HepG2 (cell line): ENCODE results near the gene PHYH. TPM values are rescaled to one million over a fixed set of nuclear protein-coding genes. Genes with fewer than 3 reads are reported as not detected.

ENCODE experiments used
- ATAC-seq: fragments of 200-7000 bp; cut with Tn5 transposase; 3 replicates; pipeline ENCODE4 v1.9.1; 2020; ENCODE audit warnings: mild to moderate bottlenecking, moderate library complexity
- BruUV-seq: library from RNA; stranded (reverse); fragments of 400-500 nt; replicated peaks from 2 replicates; lab custom pipeline; 2021; lab: Mats Ljungman, UMichigan
- CTCF ChIA-PET: fragments of 300-600 bp; formaldehyde crosslinking; extraction: SDS; loops from one replicate; lab custom pipeline; 2021; ENCODE audit warnings: low total read pairs, inconsistent platforms, low intra/inter-chr PET ratio; lab: Yijun Ruan, JAX
- POLR2A ChIA-PET: fragments of 350-600 bp; sonication (Branson Sonifier 250); formaldehyde crosslinking; loops from one replicate; lab custom pipeline; 2020; ENCODE audit warnings: antibody characterized with exemption, inconsistent platforms; lab: Yijun Ruan, JAX
- DNase-seq: peaks from one replicate; pipeline ENCODE4 v3.0.0-alpha.2; 2015; ENCODE audit warnings: low spot score
- FAIRE-seq: peaks from 3 replicates; lab custom pipeline; 2011; peaks lifted over from hg19 to GRCh38; lab: Jason Lieb, UNC
- H2AFZ ChIP-seq: one replicate; pipeline ENCODE4 v1.6.1; 2011; ENCODE audit warnings: low read length, inconsistent platforms
- H3K27ac ChIP-seq: fragments of 300-600 bp; 3 replicates; pipeline ENCODE4 v1.8.0; 2011; ENCODE audit warnings: mixed run types, mild to moderate bottlenecking, mixed read lengths, low read length, inconsistent platforms; ENCODE audit not compliant: insufficient read depth; ENCODE audit errors: extremely low read length
- H3K27me3 ChIP-seq, 2 experiments: fragments of 200-600 bp in 1 of 2; 2 replicates in 1 of 2; 3 replicates in 1 of 2; pipeline versions ENCODE4 v1.6.0 to v1.8.0; 2011; ENCODE audit warnings: low read length in 2 of 2, mild to moderate bottlenecking in 2 of 2, moderate library complexity in 2 of 2, inconsistent platforms in 1 of 2; ENCODE audit not compliant: insufficient read depth in 2 of 2, control insufficient read depth in 1 of 2
- H3K36me3 ChIP-seq, 2 experiments: fragments of 200-600 bp in 1 of 2; replicated peaks in 1 of 2; 2 replicates in 1 of 2; 3 replicates in 1 of 2; pipeline versions ENCODE4 v1.5.1 to v1.8.0; 2011; ENCODE audit warnings: low read length in 2 of 2, inconsistent platforms in 1 of 2; ENCODE audit not compliant: insufficient read depth in 2 of 2, control insufficient read depth in 1 of 2
- H3K4me1 ChIP-seq: 2 replicates; pipeline ENCODE4 v1.5.1; 2012; ENCODE audit warnings: low read length, inconsistent platforms; ENCODE audit not compliant: insufficient read depth
- H3K4me2 ChIP-seq: 2 replicates; pipeline ENCODE4 v1.6.0; 2011; ENCODE audit warnings: low read depth, low read length, inconsistent platforms
- H3K4me3 ChIP-seq, 3 experiments: fragments of 200-600 bp in 1 of 3; sonication (generic), shearing (Covaris generic) in 1 of 3; replicated peaks in 1 of 3; 2 replicates each; pipeline ENCODE4 v1.5.1; 2011 to 2016; ENCODE audit warnings: low read length in 3 of 3, inconsistent platforms in 2 of 3, low read depth in 2 of 3, mild to moderate bottlenecking in 2 of 3, control low read depth in 1 of 3, mixed read lengths in 1 of 3; ENCODE audit not compliant: insufficient read depth in 1 of 3
- H3K79me2 ChIP-seq: one replicate; pipeline ENCODE4 v1.6.1; 2011; ENCODE audit warnings: low read length, inconsistent platforms; ENCODE audit not compliant: insufficient read depth
- H3K9ac ChIP-seq: 2 replicates; pipeline ENCODE4 v1.6.0; 2011; ENCODE audit warnings: mild to moderate bottlenecking, low read depth, low read length, inconsistent platforms; ENCODE audit not compliant: insufficient read depth
- H3K9me3 ChIP-seq: 2 replicates; pipeline ENCODE4 v1.5.1; 2012; ENCODE audit warnings: mild to moderate bottlenecking, low read length
- H4K20me1 ChIP-seq: 2 replicates; pipeline ENCODE4 v1.6.0; 2011; ENCODE audit warnings: inconsistent platforms, mild to moderate bottlenecking, low read length, moderate library complexity; ENCODE audit not compliant: insufficient read depth
- ETV5 ChIP-seq: IDR thresholded peaks from 2 replicates; pipeline ENCODE4 v1.6.1; 2018; ENCODE audit warnings: missing biosample characterization, missing genetic modification reagents, inconsistent platforms, borderline replicate concordance
- GATA4 ChIP-seq: sonication (generic); IDR thresholded peaks from 2 replicates; pipeline ENCODE4 v1.6.1; 2016; ENCODE audit warnings: antibody characterized with exemption, low read depth, borderline replicate concordance
- HBP1 ChIP-seq: IDR thresholded peaks from 2 replicates; pipeline ENCODE4 v1.6.1; 2016; ENCODE audit warnings: low read depth, control low read depth
- HNRNPLL ChIP-seq: fragments of 200-400 bp; formaldehyde crosslinking; IDR thresholded peaks from 2 replicates; pipeline ENCODE4 v1.6.1; 2017; ENCODE audit warnings: mild to moderate bottlenecking, low read depth, low read length; ENCODE audit not compliant: poor library complexity, severe bottlenecking
- NKX3-1 ChIP-seq: sonication (generic); formaldehyde crosslinking; IDR thresholded peaks from 2 replicates; pipeline ENCODE4 v1.5.0; 2020; ENCODE audit warnings: missing genetic modification reagents
- NONO ChIP-seq, 2 experiments: fragments of 450-650 bp in 1 of 2; sonication (generic) in 1 of 2; formaldehyde crosslinking in 1 of 2; IDR thresholded peaks in 1 of 2; conservative IDR thresholded peaks in 1 of 2; 2 replicates each; pipeline versions ENCODE4 v1.6.1 to v1.8.0; 2017 to 2022; ENCODE audit warnings: mild to moderate bottlenecking in 1 of 2, missing genetic modification reagents in 1 of 2, moderate library complexity in 1 of 2
- RBM22 ChIP-seq: fragments of 200-400 bp; formaldehyde crosslinking; optimal IDR thresholded peaks from 2 replicates; pipeline ENCODE3; 2017; ENCODE audit warnings: mild to moderate bottlenecking, low read length, moderate library complexity
- TRIM22 ChIP-seq: fragments of 450-650 bp; IDR thresholded peaks from 2 replicates; pipeline ENCODE4 v1.6.1; 2017
- YEATS2 ChIP-seq: sonication (generic); formaldehyde crosslinking; IDR thresholded peaks from 2 replicates; pipeline ENCODE4 v1.4.0; 2020; ENCODE audit warnings: missing genetic modification reagents, borderline replicate concordance
- ZBTB46 ChIP-seq: sonication (generic); formaldehyde crosslinking; IDR thresholded peaks from 2 replicates; pipeline ENCODE4 v1.4.0; 2020; ENCODE audit warnings: mild to moderate bottlenecking, missing genetic modification reagents, borderline replicate concordance
- ZFP82 ChIP-seq: sonication (generic); formaldehyde crosslinking; IDR thresholded peaks from 2 replicates; pipeline ENCODE4 v1.5.1; 2020; ENCODE audit warnings: mild to moderate bottlenecking, missing genetic modification reagents, borderline replicate concordance
- ZNF12 ChIP-seq: sonication (generic); formaldehyde crosslinking; IDR thresholded peaks from 2 replicates; pipeline ENCODE4 v1.5.0; 2020; ENCODE audit warnings: missing genetic modification reagents
- ZNF160 ChIP-seq: sonication (generic); formaldehyde crosslinking; IDR thresholded peaks from 2 replicates; pipeline ENCODE4 v1.8.0; 2022; ENCODE audit warnings: mild to moderate bottlenecking, inconsistent platforms, missing genetic modification reagents
- ZNF20 ChIP-seq: sonication (generic); formaldehyde crosslinking; IDR thresholded peaks from 2 replicates; pipeline ENCODE4 v1.4.0; 2020; ENCODE audit warnings: mild to moderate bottlenecking, moderate library complexity, missing genetic modification reagents
- ZNF282 ChIP-seq: fragments of 450-650 bp; IDR thresholded peaks from 2 replicates; pipeline ENCODE4 v1.6.1; 2018; ENCODE audit not compliant: partially characterized antibody
- ZNF598 ChIP-seq: sonication (generic); formaldehyde crosslinking; IDR thresholded peaks from 2 replicates; pipeline ENCODE4 v1.5.1; 2020; ENCODE audit warnings: mild to moderate bottlenecking, missing genetic modification reagents, borderline replicate concordance
- ZNF792 ChIP-seq: IDR thresholded peaks from 2 replicates; pipeline ENCODE4 v1.6.1; 2016
- ZSCAN31 ChIP-seq: sonication (generic); formaldehyde crosslinking; IDR thresholded peaks from 2 replicates; pipeline ENCODE4 v1.5.0; 2020; ENCODE audit warnings: low read depth, mild to moderate bottlenecking, missing genetic modification reagents
- WGBS: methylation state at CpG from one replicate; pipeline ENCODE4 v1.1.6; 2017; ENCODE audit warnings: low lambda C conversion rate; 5-methylcytosine and 5-hydroxymethylcytosine counted together
- in situ Hi-C: cut with HindIII; loops from 2 replicates; pipeline ENCODE4 v1.10.0; 2017; ENCODE audit warnings: low pct_unique_long_range_greater_than_20kb; ENCODE audit not compliant: extremely low pct_ligation_motif_present
- intact Hi-C: fragments of 100-400 bp; cut with micrococcal nuclease; formaldehyde crosslinking; loops from one replicate; pipeline ENCODE4 v1.10.0; 2022; ENCODE audit not compliant: unreplicated experiment
- polyA plus RNA-seq, 8 experiments: library from polyadenylated mRNA; depleted of rRNA in 3 of 8; stranded (reverse) in 7 of 8; unstranded in 1 of 8; fragments of >200 nt; fragmentation: Illumina TruSeq in 4 of 8; extraction: Trizol in 4 of 8; gene quantifications; 2 replicates each; pipeline versions ENCODE4 v1.2.1 to v1.2.3, GENCODE V29; 2011 to 2016; ENCODE audit warnings: low read depth in 4 of 8, missing spikeins in 1 of 8, mixed read lengths in 1 of 8; ENCODE audit not compliant: insufficient read depth in 1 of 8
- total RNA-seq, 5 experiments: library from RNA; depleted of rRNA; stranded (reverse); fragments of >200 nt; fragmentation: Illumina TruSeq; extraction: Trizol; gene quantifications; 2 replicates each; pipeline ENCODE4 v1.2.3, GENCODE V29; 2016; ENCODE audit warnings: low read depth in 1 of 5
- TF ChIP-seq, protein P1 (sequence below): IDR thresholded peaks from 2 replicates; pipeline ENCODE4 v1.6.1; 2016

Gene PHYH
- total and polyA plus RNA-seq, 2 of the 13 experiments (the other 11 are each of a cell fraction or from before 2014, with no cell fraction given) = 27.2 to 34.5 TPM

DNA sequence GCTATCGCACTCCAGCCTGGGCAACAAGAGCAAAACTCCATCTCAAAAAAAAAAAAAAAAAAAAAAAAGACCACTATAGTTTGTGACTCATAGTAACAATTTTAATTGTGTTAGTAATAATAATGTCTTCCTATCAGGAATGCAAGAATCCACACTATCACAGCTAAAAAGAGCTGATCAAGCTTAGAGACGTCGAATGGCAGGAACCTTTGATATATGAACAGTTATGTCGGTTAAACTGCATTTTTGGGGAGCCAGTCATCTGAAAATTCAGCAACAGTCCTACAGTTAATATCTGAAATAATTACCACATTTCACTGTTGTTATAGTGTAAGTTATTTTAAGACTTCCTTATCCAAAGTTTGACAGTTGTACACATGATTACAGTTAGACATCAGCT, 8.8 kb downstream of the PHYH start:
- WGBS = 92% methylated on average over 4 of the region's 4 CpGs
- no TSS peak for BruUV-seq
- Histone ChIP-seq H3K4me2 (no peak overlapping the region), H3K9me3 (no peaks in the 10 kb centered on the region), H3K27me3 (no peaks in the 10 kb centered on the region), H3K27ac (peak overlapping the region; percentile 54), H3K9ac (no peak overlapping the region), H2AFZ (no peak overlapping the region), H3K4me3 (no peak overlapping the region), H3K4me1 (peaks cover 45% of the 10 kb centered on the region), H4K20me1 (no peaks in the 10 kb centered on the region), H3K79me2 (no peaks in the 10 kb centered on the region), H3K36me3 (peaks cover 0 to 7% of the 10 kb centered on the region in 2 experiments; a peak in 2 of 5 replicates)
- FAIRE-seq (no peak), ATAC-seq (no peak), DNase-seq (no peak)
- in situ Hi-C loops (no loop called here), intact Hi-C loops (no loop called here)
- TF ChIP-seq ZNF598 (CRISPR knock-in tag) = no peak
- no peak for TF ChIP-seq ZNF282
- TF ChIP-seq ZNF160 (CRISPR knock-in tag) = no peak
- TF ChIP-seq GATA4 = no peak
- TF ChIP-seq ZBTB46 = no peak
- no peak for TF ChIP-seq HBP1 (CRISPR knock-in tag)
- no peak for TF ChIP-seq ZNF12
- TF ChIP-seq NONO (IDR thresholded peaks at IDR 0.05) = no peak
- no peak for TF ChIP-seq NONO (CRISPR knock-in tag; conservative IDR thresholded peaks at IDR 0.05)
- TF ChIP-seq ZFP82 (CRISPR knock-in tag) = no peak
- no peak for TF ChIP-seq HNRNPLL
- no peak for TF ChIP-seq YEATS2 (CRISPR knock-in tag)
- no peak for TF ChIP-seq TRIM22
- TF ChIP-seq ZSCAN31 (CRISPR knock-in tag) = no peak
- TF ChIP-seq NKX3-1 (CRISPR knock-in tag) = no peak
- no peak for TF ChIP-seq RBM22
- no peak for TF ChIP-seq ETV5 (CRISPR knock-in tag)
- TF ChIP-seq ZNF792 = no peak
- TF ChIP-seq, protein P1, sequence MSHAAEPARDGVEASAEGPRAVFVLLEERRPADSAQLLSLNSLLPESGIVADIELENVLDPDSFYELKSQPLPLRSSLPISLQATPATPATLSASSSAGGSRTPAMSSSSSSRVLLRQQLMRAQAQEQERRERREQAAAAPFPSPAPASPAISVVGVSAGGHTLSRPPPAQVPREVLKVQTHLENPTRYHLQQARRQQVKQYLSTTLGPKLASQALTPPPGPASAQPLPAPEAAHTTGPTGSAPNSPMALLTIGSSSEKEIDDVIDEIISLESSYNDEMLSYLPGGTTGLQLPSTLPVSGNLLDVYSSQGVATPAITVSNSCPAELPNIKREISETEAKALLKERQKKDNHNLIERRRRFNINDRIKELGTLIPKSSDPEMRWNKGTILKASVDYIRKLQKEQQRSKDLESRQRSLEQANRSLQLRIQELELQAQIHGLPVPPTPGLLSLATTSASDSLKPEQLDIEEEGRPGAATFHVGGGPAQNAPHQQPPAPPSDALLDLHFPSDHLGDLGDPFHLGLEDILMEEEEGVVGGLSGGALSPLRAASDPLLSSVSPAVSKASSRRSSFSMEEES (CRISPR knock-in tag) = no peak
- TF ChIP-seq ZNF20 (CRISPR knock-in tag) = no peak
- ChIA-PET CTCF (no interaction called here), POLR2A (interaction anchor here (3.5 kb wide), 1 partner anchor 10 kb away, joined by 33 read pairs; the partner anchor contains the start of gene PHYH)
